ENCODE results near the gene HTN1.
"Not testable (repeated sequence)": the region's sequence is repeated elsewhere in the genome, so short reads cannot be mapped to it uniquely, and the experiment has no call there.

HTN1 gene

GRCh38 chr4:70041652-70042286 lies 8.5 kb upstream of the HTN1 start:
- no peak for DNase-seq (ENCODE audit: extremely low read depth, insufficient read length)
- no peak for TF ChIP-seq CTCF (IDR thresholded peaks at IDR 0.05; ENCODE audit: insufficient read depth, low read length, poor library complexity, severe bottlenecking)
- no peaks in the 10 kb centered on the region for H3K36me3 ChIP-seq (ENCODE audit: control insufficient read depth, insufficient read depth, low read length)
- H3K27me3 ChIP-seq (replicated peaks; ENCODE audit: control insufficient read depth, insufficient read depth, low read length) = no peaks in the 10 kb centered on the region
- H3K4me3 ChIP-seq (replicated peaks; ENCODE audit: low read depth, low read length) = no peak overlapping the region

- H3K27me3 ChIP-seq (replicated peaks; ENCODE audit: control insufficient read depth, insufficient read depth, low read length); H3K4me3 ChIP-seq (replicated peaks; ENCODE audit: low read depth, low read length); H3K36me3 ChIP-seq (ENCODE audit: control insufficient read depth, insufficient read depth, low read length); DNase-seq (ENCODE audit: extremely low read depth, insufficient read length): not testable (repeated sequence)
Observed at GRCh38 chr4:70056534-70056933, 6.3 kb downstream of the HTN1 start.

- no peaks in the 10 kb centered on the region for H3K36me3 ChIP-seq (ENCODE audit: control insufficient read depth, insufficient read depth, low read length)
- no peak overlapping the region for H3K4me3 ChIP-seq (replicated peaks; ENCODE audit: low read depth, low read length)
- no peaks in the 10 kb centered on the region for H3K27me3 ChIP-seq (replicated peaks; ENCODE audit: control insufficient read depth, insufficient read depth, low read length)
- DNase-seq (ENCODE audit: extremely low read depth, insufficient read length) = no peak
- no peak for TF ChIP-seq CTCF (IDR thresholded peaks at IDR 0.05; ENCODE audit: insufficient read depth, low read length, poor library complexity, severe bottlenecking)
Observed at GRCh38 chr4:70057651-70058050, 7.4 kb downstream of the HTN1 start.

GRCh38 chr4:70059149-70059548 lies 8.9 kb downstream of the HTN1 start:
- DNase-seq (ENCODE audit: extremely low read depth, insufficient read length) = no peak
- no peaks in the 10 kb centered on the region for H3K36me3 ChIP-seq (ENCODE audit: control insufficient read depth, insufficient read depth, low read length)
- H3K4me3 ChIP-seq (replicated peaks; ENCODE audit: low read depth, low read length) = no peak overlapping the region
- H3K27me3 ChIP-seq (replicated peaks; ENCODE audit: control insufficient read depth, insufficient read depth, low read length) = no peaks in the 10 kb centered on the region
- TF ChIP-seq CTCF (IDR thresholded peaks at IDR 0.05; ENCODE audit: insufficient read depth, low read length, poor library complexity, severe bottlenecking) = no peak

- H3K36me3 ChIP-seq (ENCODE audit: control insufficient read depth, insufficient read depth, low read length) = no peaks in the 10 kb centered on the region
- DNase-seq (ENCODE audit: extremely low read depth, insufficient read length) = no peak
- H3K27me3 ChIP-seq (replicated peaks; ENCODE audit: control insufficient read depth, insufficient read depth, low read length) = no peaks in the 10 kb centered on the region
- no peak for TF ChIP-seq CTCF (IDR thresholded peaks at IDR 0.05; ENCODE audit: insufficient read depth, low read length, poor library complexity, severe bottlenecking)
- H3K4me3 ChIP-seq (replicated peaks; ENCODE audit: low read depth, low read length) = no peak overlapping the region
Observed at GRCh38 chr4:70062000-70062399, 11.8 kb downstream of the HTN1 start.

- H3K4me3 ChIP-seq (replicated peaks; ENCODE audit: low read depth, low read length) = no peak overlapping the region
- H3K36me3 ChIP-seq (ENCODE audit: control insufficient read depth, insufficient read depth, low read length) = no peaks in the 10 kb centered on the region
- DNase-seq (ENCODE audit: extremely low read depth, insufficient read length) = no peak
- no peak for TF ChIP-seq CTCF (IDR thresholded peaks at IDR 0.05; ENCODE audit: insufficient read depth, low read length, poor library complexity, severe bottlenecking)
- H3K27me3 ChIP-seq (replicated peaks; ENCODE audit: control insufficient read depth, insufficient read depth, low read length) = no peaks in the 10 kb centered on the region
Observed at GRCh38 chr4:70080205-70080604, 30.0 kb downstream of the HTN1 start.
